T-helper 2 cell treated with Interferon-gamma antibody and Interleukin-4, amounts not matched to agents 5 μg/mL and 100 μg/mL, for 36 hours (primary cell): Measurements from ENCODE around the gene SIN3B.

Experiments used
- DNase-seq: peaks from one replicate; pipeline ENCODE4 v3.0.0; 2021; ENCODE audit warnings: low spot score
- H3K27ac Mint-ChIP-seq: one replicate; pipeline ENCODE4 v1.8.0; 2021; ENCODE audit warnings: mild to moderate bottlenecking, mixed read lengths
- H3K27me3 Mint-ChIP-seq: one replicate; pipeline ENCODE4 v1.8.0; 2021; ENCODE audit warnings: low read depth, mixed read lengths
- H3K36me3 Mint-ChIP-seq: one replicate; pipeline ENCODE4 v1.8.0; 2021; ENCODE audit warnings: low read depth, mixed read lengths
- H3K4me1 Mint-ChIP-seq: one replicate; pipeline ENCODE4 v1.8.0; 2021; ENCODE audit warnings: low read depth, mixed read lengths
- H3K4me3 Mint-ChIP-seq: one replicate; pipeline ENCODE4 v1.8.0; 2022; ENCODE audit warnings: mild to moderate bottlenecking, moderate library complexity, mixed read lengths
- H3K9me3 Mint-ChIP-seq: one replicate; pipeline ENCODE4 v1.8.0; 2021; ENCODE audit warnings: mixed read lengths

The SIN3B gene

DNA sequence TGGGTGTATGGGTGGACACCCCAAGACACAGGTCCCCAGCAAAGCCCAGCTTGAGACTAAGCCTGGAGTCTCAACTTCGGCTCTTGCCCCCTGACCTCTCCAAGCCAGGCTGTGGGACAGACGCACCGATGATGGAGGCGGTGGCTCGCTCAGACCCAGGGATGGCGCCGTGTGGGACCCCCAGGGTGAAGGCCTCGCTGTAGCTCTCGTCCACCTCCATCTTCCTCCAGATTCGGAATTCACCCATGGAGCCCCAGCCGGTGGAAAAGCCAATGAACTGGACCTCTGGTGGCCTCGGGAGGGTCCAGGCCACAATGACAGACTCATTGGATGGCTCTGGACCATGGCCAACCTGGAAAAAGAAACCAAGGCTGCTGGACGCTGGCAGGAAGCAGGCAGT is 98.7 kb downstream of the SIN3B start:
- H3K27ac Mint-ChIP-seq = no peak overlapping the region
- no peak overlapping the region for H3K4me3 Mint-ChIP-seq
- no peaks in the 10 kb centered on the region for H3K4me1 Mint-ChIP-seq
- no peak for DNase-seq
- peaks cover 1% of the 10 kb centered on the region for H3K36me3 Mint-ChIP-seq
- H3K27me3 Mint-ChIP-seq = no peaks in the 10 kb centered on the region
- H3K9me3 Mint-ChIP-seq = peaks cover 19% of the 10 kb centered on the region

DNA sequence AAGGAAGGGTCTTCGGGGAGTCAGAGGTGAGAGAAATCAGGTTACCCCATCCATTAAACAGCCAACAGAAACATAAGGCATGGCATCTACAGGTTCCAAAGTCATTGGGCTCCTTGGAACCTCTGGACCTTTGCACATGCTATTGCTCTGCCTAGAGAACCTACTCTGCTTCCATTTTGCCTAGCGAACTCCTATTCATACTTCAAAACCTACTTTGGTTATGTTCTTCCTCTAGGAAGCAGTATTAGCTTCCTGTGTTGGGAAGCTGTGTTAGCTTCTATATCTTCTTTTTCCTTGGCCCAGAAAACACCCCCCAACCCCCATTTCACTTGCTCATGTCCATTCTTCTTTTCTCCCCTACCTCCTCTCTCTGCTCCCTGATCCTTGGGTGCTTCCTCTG is 99.2 kb downstream of the SIN3B start:
- peaks cover 1% of the 10 kb centered on the region for H3K36me3 Mint-ChIP-seq
- no peaks in the 10 kb centered on the region for H3K4me1 Mint-ChIP-seq
- DNase-seq = no peak
- H3K4me3 Mint-ChIP-seq = no peak overlapping the region
- H3K27me3 Mint-ChIP-seq = no peaks in the 10 kb centered on the region
- H3K9me3 Mint-ChIP-seq = peaks cover 19% of the 10 kb centered on the region
- no peak overlapping the region for H3K27ac Mint-ChIP-seq

DNA sequence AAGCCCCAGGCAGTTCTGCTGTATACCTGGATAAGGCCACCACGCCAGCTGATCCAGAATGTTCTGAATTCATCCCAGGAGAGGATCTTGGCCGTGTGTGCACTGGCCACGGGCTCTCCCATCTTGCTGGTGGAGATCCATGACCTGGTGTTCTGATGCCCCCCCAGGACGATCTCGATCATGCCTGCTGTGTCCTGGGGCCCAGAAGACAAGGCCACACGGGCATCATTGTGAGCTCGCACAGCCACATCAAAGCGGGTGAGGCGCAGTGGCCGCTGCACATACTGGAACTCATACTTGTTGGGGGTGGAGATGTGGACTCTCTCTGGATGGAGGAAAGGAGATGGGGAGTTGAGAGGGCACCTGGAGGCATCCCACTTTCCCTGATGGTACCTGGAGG is 99.7 kb downstream of the SIN3B start:
- Mint-ChIP-seq H3K4me3 (no peak overlapping the region), H3K36me3 (peaks cover 1% of the 10 kb centered on the region), H3K4me1 (no peaks in the 10 kb centered on the region), H3K27me3 (no peaks in the 10 kb centered on the region), H3K27ac (no peak overlapping the region), H3K9me3 (peaks cover 22% of the 10 kb centered on the region)
- no peak for DNase-seq
